DOHH2 (cell line): ENCODE measurements around the gene XIRP2.

ENCODE experiments used
- CTCF ChIP-seq: fragments of 200-600 bp; sonication (generic); IDR thresholded peaks from one replicate; pipeline ENCODE4 v1.5.1; 2014; ENCODE audit warnings: antibody characterized with exemption, mild to moderate bottlenecking, low read depth, low read length; ENCODE audit not compliant: poor library complexity, severe bottlenecking
- EZH2phosphoT487 ChIP-seq: fragments of 200-600 bp; sonication (generic); IDR thresholded peaks from 2 replicates; pipeline ENCODE4 v1.6.1; 2017; ENCODE audit warnings: borderline replicate concordance, mild to moderate bottlenecking, antibody characterized with exemption, low read length, moderate library complexity, mixed read lengths

GRCh38 chr2:167126165-167126564, 237.9 kb downstream of the XIRP2 start:
- no peak for TF ChIP-seq CTCF
- no peak for TF ChIP-seq EZH2phosphoT487
